HG03039 (cell line): ENCODE results near the gene TOP3B.

ENCODE experiments used
- ATAC-seq: cut with Tn5 transposase; IDR thresholded peaks from one replicate; pipeline ENCODE4 v1.9.1; 2021; ENCODE audit warnings: mild to moderate bottlenecking, moderate library complexity; ENCODE audit not compliant: unreplicated experiment

Gene TOP3B

GRCh38 chr22:21982338-21982965, at the start of gene TOP3B:
TSS of gene TOP3B (minus strand) at chr22:21982787. CDS start at chr22:21975709, 7,078 bp downstream.
- ATAC-seq = no peak

GRCh38 chr22:22031183-22031945, 48.8 kb upstream of the TOP3B start:
- ATAC-seq = no peak

GRCh38 chr22:22030493-22031182, 48.1 kb upstream of the TOP3B start:
- ATAC-seq = no peak

GRCh38 chr22:22027955-22028354, 45.4 kb upstream of the TOP3B start:
- ATAC-seq = no peak

- ATAC-seq = no peak
Measured at GRCh38 chr22:22026157-22026831, 43.7 kb upstream of the TOP3B start.

- no peak for ATAC-seq
Measured at GRCh38 chr22:22025320-22026156, 43.0 kb upstream of the TOP3B start.

- no peak for ATAC-seq
Measured at GRCh38 chr22:22024440-22024839, 41.9 kb upstream of the TOP3B start.

GRCh38 chr22:22023581-22024137, 41.1 kb upstream of the TOP3B start:
- no peak for ATAC-seq

- no peak for ATAC-seq
Measured at GRCh38 chr22:22022947-22023534, 40.5 kb upstream of the TOP3B start.

- no peak for ATAC-seq
Measured at GRCh38 chr22:22022255-22022840, 39.8 kb upstream of the TOP3B start.

GRCh38 chr22:22021162-22021750, 38.7 kb upstream of the TOP3B start:
- ATAC-seq = no peak

GRCh38 chr22:22020425-22020852, 37.9 kb upstream of the TOP3B start:
- no peak for ATAC-seq

- no peak for ATAC-seq
Measured at GRCh38 chr22:22019659-22020424, 37.3 kb upstream of the TOP3B start.

- ATAC-seq = no peak
Measured at GRCh38 chr22:22018825-22019658, 36.5 kb upstream of the TOP3B start.

GRCh38 chr22:22015631-22016030, 33.0 kb upstream of the TOP3B start:
- no peak for ATAC-seq

GRCh38 chr22:22014285-22014659, 31.7 kb upstream of the TOP3B start:
- no peak for ATAC-seq

GRCh38 chr22:22013559-22014284, 31.1 kb upstream of the TOP3B start:
- ATAC-seq = no peak
